ENCODE results near the gene THADA. TPM values are rescaled to one million over a fixed set of nuclear protein-coding genes. Genes with fewer than 3 reads are reported as not detected.
A peak's percentile ranks its signal among the peaks of the same experiment; 100 is the strongest.

THADA gene
- total RNA-seq, 4 donors from 2014 or later, result 26.2 to 58.3 (median 29.7) TPM

GRCh38 chr2:43280994-43281393 is 314.8 kb downstream of the THADA start:
- H3K36me3 ChIP-seq, result peaks cover 48% of the 10 kb centered on the region
- H3K4me3 ChIP-seq, result no peak overlapping the region
- H3K9me3 ChIP-seq, result peaks cover 6% of the 10 kb centered on the region
- TF ChIP-seq POLR2AphosphoS5 (IDR thresholded peaks at IDR 0.05) (no peak), EP300 (IDR thresholded peaks at IDR 0.05) (no peak), CTCF (IDR thresholded peaks at IDR 0.05) (no peak), POLR2A (IDR thresholded peaks at IDR 0.05) (no peak)
- no peaks in the 10 kb centered on the region for H3K27me3 ChIP-seq
- H3K27ac ChIP-seq, result no peak overlapping the region
- H3K4me1 ChIP-seq, result peaks cover 13% of the 10 kb centered on the region
- no peak for DNase-seq (ENCODE audit: low spot score in 2 of 2)
- 94% methylated on average over 2 of the region's 2 CpGs for WGBS

GRCh38 chr2:43279317-43279840 is 316.5 kb downstream of the THADA start:
- Histone ChIP-seq H3K4me1 (peaks cover 13% of the 10 kb centered on the region), H3K27me3 (no peaks in the 10 kb centered on the region), H3K9me3 (peaks cover 4% of the 10 kb centered on the region), H3K4me3 (no peak overlapping the region), H3K36me3 (peaks cover 33% of the 10 kb centered on the region), H3K27ac (no peak overlapping the region)
- WGBS, result 95% methylated on average over 8 of the region's 8 CpGs
- TF ChIP-seq CTCF (IDR thresholded peaks at IDR 0.05), result no peak
- no peak for TF ChIP-seq POLR2AphosphoS5 (IDR thresholded peaks at IDR 0.05)
- TF ChIP-seq EP300 (IDR thresholded peaks at IDR 0.05), result no peak
- DNase-seq (ENCODE audit: low spot score in 2 of 2), result no peak

GRCh38 chr2:43278564-43279220 is 317.1 kb downstream of the THADA start:
- no peak for DNase-seq (ENCODE audit: low spot score in 2 of 2)
- no peak overlapping the region for H3K27ac ChIP-seq
- TF ChIP-seq POLR2AphosphoS5 (IDR thresholded peaks at IDR 0.05), result no peak
- no peak for TF ChIP-seq CTCF (IDR thresholded peaks at IDR 0.05)
- no peak for TF ChIP-seq POLR2A (IDR thresholded peaks at IDR 0.05)
- TF ChIP-seq EP300 (IDR thresholded peaks at IDR 0.05), result no peak
- WGBS, result 91% methylated on average over 10 of the region's 10 CpGs
- peaks cover 26% of the 10 kb centered on the region for H3K36me3 ChIP-seq
- no peak overlapping the region for H3K4me3 ChIP-seq
- peaks cover 18% of the 10 kb centered on the region for H3K4me1 ChIP-seq
- H3K27me3 ChIP-seq, result no peaks in the 10 kb centered on the region
- no peaks in the 10 kb centered on the region for H3K9me3 ChIP-seq

GRCh38 chr2:43276962-43277391 is 318.9 kb downstream of the THADA start:
- WGBS, result 56% methylated on average over 3 of the region's 3 CpGs
- H3K4me3 ChIP-seq, result no peak overlapping the region
- no peaks in the 10 kb centered on the region for H3K9me3 ChIP-seq
- H3K4me1 ChIP-seq, result peaks cover 20% of the 10 kb centered on the region
- H3K36me3 ChIP-seq, result peaks cover 13% of the 10 kb centered on the region
- H3K27ac ChIP-seq, result peak overlapping the region; percentile 31
- DNase-seq (ENCODE audit: low spot score in 2 of 2), result peak in 1 of 2 donors; percentile 55
- no peaks in the 10 kb centered on the region for H3K27me3 ChIP-seq
- TF ChIP-seq EP300 (IDR thresholded peaks at IDR 0.05), result no peak
- TF ChIP-seq CTCF (IDR thresholded peaks at IDR 0.05), result no peak
- no peak for TF ChIP-seq POLR2AphosphoS5 (IDR thresholded peaks at IDR 0.05)
- TF ChIP-seq POLR2A (IDR thresholded peaks at IDR 0.05), result no peak

GRCh38 chr2:43276266-43276941 is 319.4 kb downstream of the THADA start:
- peak overlapping the region; percentile 31 for H3K27ac ChIP-seq
- DNase-seq (ENCODE audit: low spot score in 2 of 2), result peak in 1 of 2 donors; percentile 30
- no peaks in the 10 kb centered on the region for H3K27me3 ChIP-seq
- WGBS, result 59% methylated on average over 6 of the region's 6 CpGs
- no peak overlapping the region for H3K4me3 ChIP-seq
- peaks cover 20% of the 10 kb centered on the region for H3K4me1 ChIP-seq
- TF ChIP-seq CTCF (IDR thresholded peaks at IDR 0.05), result no peak
- no peak for TF ChIP-seq POLR2AphosphoS5 (IDR thresholded peaks at IDR 0.05)
- TF ChIP-seq EP300 (IDR thresholded peaks at IDR 0.05), result no peak
- TF ChIP-seq POLR2A (IDR thresholded peaks at IDR 0.05), result no peak
- peaks cover 8% of the 10 kb centered on the region for H3K36me3 ChIP-seq
- H3K9me3 ChIP-seq, result no peaks in the 10 kb centered on the region

Measured in suprapubic skin (tissue), 4 donors.